Panc1 (cell line): ENCODE measurements around the gene DNM1L. TPM values are rescaled to one million over a fixed set of nuclear protein-coding genes. Genes with fewer than 3 reads are reported as not detected.

Experiments
- ATAC-seq: fragments of 200-7000 bp; cut with Tn5 transposase; 2 replicates; pipeline ENCODE4 v1.9.1; 2020; ENCODE audit warnings: mild to moderate bottlenecking, moderate library complexity
- BruUV-seq: library from RNA; stranded (reverse); fragments of 400-500 nt; replicated peaks from 2 replicates; lab custom pipeline; 2021; lab: Mats Ljungman, UMichigan
- CTCF ChIA-PET: fragments of 300-600 bp; sonication (Branson Sonifier 250); formaldehyde crosslinking; loops from one replicate; lab custom pipeline; 2022; ENCODE audit warnings: antibody characterized with exemption; lab: Charles Lee
- POLR2A ChIA-PET: fragments of 300-600 bp; sonication (Branson Sonifier 250); formaldehyde crosslinking; loops from one replicate; lab custom pipeline; 2022; ENCODE audit warnings: antibody characterized with exemption; lab: Charles Lee
- DNase-seq: peaks from one replicate; pipeline ENCODE4 v3.0.0-alpha.2; 2010; ENCODE audit warnings: low read depth, low spot score
- H3K27ac ChIP-seq: 2 replicates; pipeline ENCODE4 v1.5.1; 2011; ENCODE audit warnings: mild to moderate bottlenecking, low read length, inconsistent platforms
- H3K27me3 ChIP-seq: fragments of 200-500 bp; sonication (Bioruptor generic); 2 replicates; pipeline ENCODE4 v1.6.0; 2014; ENCODE audit warnings: low read length, inconsistent platforms; ENCODE audit not compliant: control insufficient read depth, insufficient read depth
- H3K36me3 ChIP-seq: fragments of 200-500 bp; sonication (Bioruptor generic); 2 replicates; pipeline ENCODE4 v1.5.1; 2014; ENCODE audit warnings: inconsistent platforms, mild to moderate bottlenecking, low read length, moderate library complexity; ENCODE audit not compliant: control insufficient read depth, insufficient read depth
- H3K4me1 ChIP-seq: 2 replicates; pipeline ENCODE4 v1.5.1; 2011; ENCODE audit warnings: inconsistent platforms, mild to moderate bottlenecking, low read length, moderate library complexity; ENCODE audit not compliant: control insufficient read depth, insufficient read depth
- H3K4me3 ChIP-seq, 2 experiments: 2 replicates each; pipeline ENCODE4 v1.5.1; 2011 to 2012; ENCODE audit warnings: low read depth in 2 of 2, low read length in 2 of 2, mild to moderate bottlenecking in 2 of 2, inconsistent platforms in 1 of 2, moderate library complexity in 1 of 2
- H3K9me3 ChIP-seq: fragments of 200-500 bp; sonication (Bioruptor generic); 2 replicates; pipeline ENCODE4 v1.5.1; 2014; ENCODE audit warnings: low read depth, mild to moderate bottlenecking, inconsistent platforms, low read length, moderate library complexity; ENCODE audit not compliant: control insufficient read depth, insufficient read depth
- POLR2AphosphoS5 ChIP-seq: IDR thresholded peaks from 2 replicates; pipeline ENCODE4 v1.6.1; 2012; ENCODE audit warnings: mild to moderate bottlenecking, low read depth, low read length, moderate library complexity
- SIN3A ChIP-seq: IDR thresholded peaks from 2 replicates; pipeline ENCODE4 v1.6.1; 2012; ENCODE audit warnings: low read depth, mild to moderate bottlenecking, low read length, moderate library complexity, borderline replicate concordance; ENCODE audit not compliant: insufficient read depth
- TCF7L2 ChIP-seq: IDR thresholded peaks from 2 replicates; pipeline ENCODE4 v1.6.1; 2011; ENCODE audit warnings: mild to moderate bottlenecking, low read depth, low read length, inconsistent platforms
- in situ Hi-C: cut with HindIII; loops from 2 replicates; pipeline ENCODE4 v1.10.0; 2016; ENCODE audit warnings: low sequenced_read_pairs, low pct_unique_long_range_greater_than_20kb
- intact Hi-C: fragments of 100-400 bp; cut with micrococcal nuclease; formaldehyde crosslinking; loops from one replicate; pipeline ENCODE4 v1.10.0; 2022; ENCODE audit not compliant: unreplicated experiment
- total RNA-seq: library from RNA; stranded (reverse); gene quantifications from one replicate; pipeline ENCODE4 v1.2.1, GENCODE V29; 2021; ENCODE audit not compliant: unreplicated experiment
- TF ChIP-seq, protein P1 (sequence below), 2 experiments: IDR thresholded peaks; 2 replicates each; pipeline ENCODE4 v1.6.1; 2011 to 2012; ENCODE audit warnings: low read depth in 2 of 2, control low read depth in 1 of 2, low read length in 1 of 2, mild to moderate bottlenecking in 1 of 2, moderate library complexity in 1 of 2; ENCODE audit not compliant: insufficient read depth in 1 of 2
- TF ChIP-seq, protein P2 (sequence below): fragments of 450-650 bp; IDR thresholded peaks from 2 replicates; pipeline ENCODE4 v1.5.1; 2017; ENCODE audit warnings: mild to moderate bottlenecking

The DNM1L gene
- total RNA-seq, 1 experiment from 2014 or later = 91.8 TPM

DNA sequence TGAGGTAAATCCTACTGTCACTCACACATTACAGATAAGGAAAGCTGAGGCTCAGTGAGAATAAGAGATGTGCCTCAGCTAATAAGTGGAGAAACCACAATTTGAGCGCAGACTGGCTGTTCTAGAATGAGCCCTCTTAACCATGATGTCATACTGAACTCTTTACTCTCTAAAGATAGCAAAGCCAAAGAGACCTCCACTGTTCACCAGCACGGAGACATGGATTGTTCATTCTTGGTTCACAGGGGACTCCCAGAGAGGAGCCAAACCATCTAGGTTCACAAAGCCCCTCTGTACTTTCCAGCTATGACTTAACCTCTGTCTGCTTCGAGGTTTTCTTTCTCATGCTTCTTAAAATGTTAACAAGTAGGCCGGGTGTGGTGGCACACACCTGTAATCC, 109.3 kb downstream of the DNM1L start:
- CTCF ChIA-PET = interaction anchor here (0.5 kb wide), 1 partner anchor 10 kb away, joined by 6 read pairs; no protein-coding TSS in a partner anchor
- ATAC-seq = no peak

DNA sequence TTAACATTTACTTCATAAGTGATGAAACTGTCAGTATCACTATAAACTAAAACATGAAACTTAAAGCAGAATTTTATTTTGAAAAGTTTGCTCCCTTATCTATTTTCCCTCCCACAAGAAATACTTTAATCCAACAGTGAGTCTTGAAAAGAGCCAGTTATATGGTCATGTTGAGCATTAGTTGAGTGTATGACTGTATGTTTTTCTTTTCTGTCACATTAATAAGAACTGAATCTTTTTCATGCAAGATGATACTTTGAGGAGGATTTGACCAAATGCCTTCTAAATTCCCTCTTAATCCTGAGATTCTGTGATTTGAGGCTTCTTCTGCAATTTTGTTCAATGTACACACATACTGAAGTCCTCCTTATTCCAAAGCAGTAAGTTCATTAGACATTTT, 110.3 kb downstream of the DNM1L start:
- intact Hi-C loops = no loop called here
- in situ Hi-C loops = no loop called here
- no peaks in the 10 kb centered on the region for H3K36me3 ChIP-seq
- H3K4me3 ChIP-seq = no peak overlapping the region
- DNase-seq = no peak
- ChIA-PET CTCF (no interaction called here), POLR2A (no interaction called here)
- H3K27ac ChIP-seq = no peak overlapping the region
- no peaks in the 10 kb centered on the region for H3K9me3 ChIP-seq
- no TSS peak for BruUV-seq
- H3K27me3 ChIP-seq = no peaks in the 10 kb centered on the region
- TF ChIP-seq, protein P1, sequence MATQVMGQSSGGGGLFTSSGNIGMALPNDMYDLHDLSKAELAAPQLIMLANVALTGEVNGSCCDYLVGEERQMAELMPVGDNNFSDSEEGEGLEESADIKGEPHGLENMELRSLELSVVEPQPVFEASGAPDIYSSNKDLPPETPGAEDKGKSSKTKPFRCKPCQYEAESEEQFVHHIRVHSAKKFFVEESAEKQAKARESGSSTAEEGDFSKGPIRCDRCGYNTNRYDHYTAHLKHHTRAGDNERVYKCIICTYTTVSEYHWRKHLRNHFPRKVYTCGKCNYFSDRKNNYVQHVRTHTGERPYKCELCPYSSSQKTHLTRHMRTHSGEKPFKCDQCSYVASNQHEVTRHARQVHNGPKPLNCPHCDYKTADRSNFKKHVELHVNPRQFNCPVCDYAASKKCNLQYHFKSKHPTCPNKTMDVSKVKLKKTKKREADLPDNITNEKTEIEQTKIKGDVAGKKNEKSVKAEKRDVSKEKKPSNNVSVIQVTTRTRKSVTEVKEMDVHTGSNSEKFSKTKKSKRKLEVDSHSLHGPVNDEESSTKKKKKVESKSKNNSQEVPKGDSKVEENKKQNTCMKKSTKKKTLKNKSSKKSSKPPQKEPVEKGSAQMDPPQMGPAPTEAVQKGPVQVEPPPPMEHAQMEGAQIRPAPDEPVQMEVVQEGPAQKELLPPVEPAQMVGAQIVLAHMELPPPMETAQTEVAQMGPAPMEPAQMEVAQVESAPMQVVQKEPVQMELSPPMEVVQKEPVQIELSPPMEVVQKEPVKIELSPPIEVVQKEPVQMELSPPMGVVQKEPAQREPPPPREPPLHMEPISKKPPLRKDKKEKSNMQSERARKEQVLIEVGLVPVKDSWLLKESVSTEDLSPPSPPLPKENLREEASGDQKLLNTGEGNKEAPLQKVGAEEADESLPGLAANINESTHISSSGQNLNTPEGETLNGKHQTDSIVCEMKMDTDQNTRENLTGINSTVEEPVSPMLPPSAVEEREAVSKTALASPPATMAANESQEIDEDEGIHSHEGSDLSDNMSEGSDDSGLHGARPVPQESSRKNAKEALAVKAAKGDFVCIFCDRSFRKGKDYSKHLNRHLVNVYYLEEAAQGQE (IDR thresholded peaks at IDR 0.05; ENCODE audit: insufficient read depth in 1 of 2, low read depth in 2 of 2, low read length in 1 of 2) = no peak
- no peaks in the 10 kb centered on the region for H3K4me1 ChIP-seq
- no peak for ATAC-seq

More for the DNA sequence above, 109.3 kb downstream of the DNM1L start:
- Histone ChIP-seq H3K4me1 (no peaks in the 10 kb centered on the region), H3K27ac (no peak overlapping the region), H3K27me3 (no peaks in the 10 kb centered on the region), H3K9me3 (no peaks in the 10 kb centered on the region), H3K4me3 (no peak overlapping the region), H3K36me3 (no peaks in the 10 kb centered on the region)
- POLR2A ChIA-PET = no interaction called here
- in situ Hi-C loops (no loop called here), intact Hi-C loops (no loop called here)
- TF ChIP-seq, protein P2, sequence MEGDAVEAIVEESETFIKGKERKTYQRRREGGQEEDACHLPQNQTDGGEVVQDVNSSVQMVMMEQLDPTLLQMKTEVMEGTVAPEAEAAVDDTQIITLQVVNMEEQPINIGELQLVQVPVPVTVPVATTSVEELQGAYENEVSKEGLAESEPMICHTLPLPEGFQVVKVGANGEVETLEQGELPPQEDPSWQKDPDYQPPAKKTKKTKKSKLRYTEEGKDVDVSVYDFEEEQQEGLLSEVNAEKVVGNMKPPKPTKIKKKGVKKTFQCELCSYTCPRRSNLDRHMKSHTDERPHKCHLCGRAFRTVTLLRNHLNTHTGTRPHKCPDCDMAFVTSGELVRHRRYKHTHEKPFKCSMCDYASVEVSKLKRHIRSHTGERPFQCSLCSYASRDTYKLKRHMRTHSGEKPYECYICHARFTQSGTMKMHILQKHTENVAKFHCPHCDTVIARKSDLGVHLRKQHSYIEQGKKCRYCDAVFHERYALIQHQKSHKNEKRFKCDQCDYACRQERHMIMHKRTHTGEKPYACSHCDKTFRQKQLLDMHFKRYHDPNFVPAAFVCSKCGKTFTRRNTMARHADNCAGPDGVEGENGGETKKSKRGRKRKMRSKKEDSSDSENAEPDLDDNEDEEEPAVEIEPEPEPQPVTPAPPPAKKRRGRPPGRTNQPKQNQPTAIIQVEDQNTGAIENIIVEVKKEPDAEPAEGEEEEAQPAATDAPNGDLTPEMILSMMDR = no peak
- no peak for TF ChIP-seq POLR2AphosphoS5
- TF ChIP-seq, protein P1 (IDR thresholded peaks at IDR 0.05; ENCODE audit: insufficient read depth in 1 of 2, low read depth in 2 of 2, low read length in 1 of 2) = no peak
- no peak for TF ChIP-seq SIN3A
- TF ChIP-seq TCF7L2 = no peak
- BruUV-seq = no TSS peak
- DNase-seq = no peak
